HG03135 (cell line): ENCODE data around the gene CAMK1D.
"Not testable (repeated sequence)": the region's sequence is repeated elsewhere in the genome, so short reads cannot be mapped to it uniquely, and the experiment has no call there.

Source experiments
- ATAC-seq: cut with Tn5 transposase; IDR thresholded peaks from one replicate; pipeline ENCODE4 v1.9.1; 2021; ENCODE audit warnings: mild to moderate bottlenecking, moderate library complexity; ENCODE audit not compliant: unreplicated experiment

The CAMK1D gene

GRCh38 chr10:12423896-12424295 lies 74.5 kb downstream of the CAMK1D start:
- no peak for ATAC-seq

- ATAC-seq = no peak
These were observed 77.9 kb downstream of the CAMK1D start for GRCh38 chr10:12427276-12427675.

GRCh38 chr10:12428447-12429135 lies 79.2 kb downstream of the CAMK1D start:
- no peak for ATAC-seq

GRCh38 chr10:12430406-12430982 lies 81.1 kb downstream of the CAMK1D start:
- ATAC-seq = no peak

- no peak for ATAC-seq
These were observed 82.1 kb downstream of the CAMK1D start for GRCh38 chr10:12431151-12432101.

- no peak for ATAC-seq
These were observed 83.2 kb downstream of the CAMK1D start for GRCh38 chr10:12432402-12433189.

- no peak for ATAC-seq
These were observed 84.9 kb downstream of the CAMK1D start for GRCh38 chr10:12434277-12434676.

- not testable (repeated sequence) for ATAC-seq
These were observed 85.3 kb downstream of the CAMK1D start for GRCh38 chr10:12434677-12435076.

GRCh38 chr10:12435348-12435747 lies 86.0 kb downstream of the CAMK1D start:
- ATAC-seq = no peak

GRCh38 chr10:12438919-12439692 lies 89.8 kb downstream of the CAMK1D start:
- no peak for ATAC-seq

- not testable (repeated sequence) for ATAC-seq
These were observed 90.4 kb downstream of the CAMK1D start for GRCh38 chr10:12439767-12440166.

- ATAC-seq = no peak
These were observed 93.7 kb downstream of the CAMK1D start for GRCh38 chr10:12443026-12443425.

- no peak for ATAC-seq
These were observed 95.8 kb downstream of the CAMK1D start for GRCh38 chr10:12444981-12445700.

GRCh38 chr10:12445701-12446334 lies 96.5 kb downstream of the CAMK1D start:
- ATAC-seq = no peak

GRCh38 chr10:12448340-12448728 lies 99.0 kb downstream of the CAMK1D start:
- ATAC-seq = no peak

GRCh38 chr10:12448729-12449391 lies 99.5 kb downstream of the CAMK1D start:
- ATAC-seq = no peak

GRCh38 chr10:12455318-12455717 lies 106.0 kb downstream of the CAMK1D start:
- no peak for ATAC-seq

GRCh38 chr10:12455766-12456165 lies 106.4 kb downstream of the CAMK1D start:
- ATAC-seq = no peak
